NCI-H1930 (cell line): Measurements from ENCODE around the gene TEAD3.
A peak's percentile ranks its signal among the peaks of the same experiment; 100 is the strongest.
"Not testable (repeated sequence)": the region's sequence is repeated elsewhere in the genome, so short reads cannot be mapped to it uniquely, and the experiment has no call there.

Source experiments
- DNase-seq, 2 experiments: peaks; one replicate each; lab custom pipeline; 2025; lab: John Stamatoyannopoulos, UW

TEAD3 gene

GRCh38 chr6:35451354-35452182, 45.3 kb downstream of the TEAD3 start:
- DNase-seq: no peak

GRCh38 chr6:35449287-35449881, 47.5 kb downstream of the TEAD3 start:
- DNase-seq: peak; percentile 65 to 68

- DNase-seq: no peak
Measured at GRCh38 chr6:35448191-35448590, 48.7 kb downstream of the TEAD3 start.

- DNase-seq: no peak
Measured at GRCh38 chr6:35445691-35446090, 51.2 kb downstream of the TEAD3 start.

- no peak for DNase-seq
Measured at GRCh38 chr6:35443341-35444030, 53.4 kb downstream of the TEAD3 start.

- no peak for DNase-seq
Measured at GRCh38 chr6:35442693-35443092, 54.2 kb downstream of the TEAD3 start.

GRCh38 chr6:35441642-35442041, 55.2 kb downstream of the TEAD3 start:
- no peak for DNase-seq

GRCh38 chr6:35441205-35441604, 55.7 kb downstream of the TEAD3 start:
- DNase-seq: no peak

- DNase-seq: no peak
Measured at GRCh38 chr6:35439308-35439707, 57.6 kb downstream of the TEAD3 start.

- not testable (repeated sequence) for DNase-seq
Measured at GRCh38 chr6:35438378-35439065, 58.4 kb downstream of the TEAD3 start.

- DNase-seq: no peak
Measured at GRCh38 chr6:35436071-35436857, 60.6 kb downstream of the TEAD3 start.

- no peak for DNase-seq
Measured at GRCh38 chr6:35435074-35435837, 61.6 kb downstream of the TEAD3 start.

GRCh38 chr6:35432702-35433101, 64.2 kb downstream of the TEAD3 start:
- not testable (repeated sequence) for DNase-seq

GRCh38 chr6:35432291-35432690, 64.6 kb downstream of the TEAD3 start:
- no peak for DNase-seq

GRCh38 chr6:35429463-35429862, 67.4 kb downstream of the TEAD3 start:
- no peak for DNase-seq

GRCh38 chr6:35428421-35429149, 68.3 kb downstream of the TEAD3 start:
- no peak for DNase-seq

GRCh38 chr6:35427851-35428321, 69.0 kb downstream of the TEAD3 start:
- no peak for DNase-seq

GRCh38 chr6:35427435-35427834, 69.4 kb downstream of the TEAD3 start:
- no peak for DNase-seq

- DNase-seq: no peak
Measured at GRCh38 chr6:35426074-35426473, 70.8 kb downstream of the TEAD3 start.

- no peak for DNase-seq
Measured at GRCh38 chr6:35425284-35425683, 71.6 kb downstream of the TEAD3 start.
